Sigmoid colon (tissue), 7 donors: Measurements from ENCODE around the gene CDH22. TPM values are rescaled to one million over a fixed set of nuclear protein-coding genes. Genes with fewer than 3 reads are reported as not detected.

Source experiments
- DNase-seq: peaks from one replicate; pipeline ENCODE4 v3.0.0-alpha.2; 2019
- H3K27ac ChIP-seq, 4 donors: fragments of 200-600 bp; sonication (generic); one replicate each; pipeline ENCODE4 v1.5.1; 2016 to 2019; ENCODE audit warnings: mild to moderate bottlenecking in 1 of 4
- H3K27me3 ChIP-seq, 3 donors: fragments of 200-600 bp; sonication (generic); one replicate each; pipeline ENCODE4 v1.5.1; 2019; ENCODE audit warnings: mild to moderate bottlenecking in 1 of 3
- H3K36me3 ChIP-seq, 4 donors: fragments of 200-600 bp; sonication (generic); one replicate each; pipeline ENCODE4 v1.5.1; 2016 to 2019
- H3K4me1 ChIP-seq, 4 donors: fragments of 200-600 bp; sonication (generic); one replicate each; pipeline ENCODE4 v1.5.1; 2017 to 2019
- H3K4me3 ChIP-seq, 4 donors: fragments of 200-600 bp; sonication (generic); one replicate each; pipeline ENCODE4 v1.5.1; 2017 to 2019; ENCODE audit warnings: mild to moderate bottlenecking in 2 of 4, moderate library complexity in 1 of 4
- H3K9me3 ChIP-seq, 4 donors: fragments of 200-600 bp in 3 of 4; sonication (generic) in 3 of 4; one replicate each; pipeline versions ENCODE4 v1.5.1 to v1.6.1; 2013 to 2019
- CTCF ChIP-seq, 4 experiments: fragments of 450-650 bp in 3 of 4; fragments of 200-600 bp in 1 of 4; IDR thresholded peaks; one replicate each; pipeline ENCODE4 v1.5.1; 2016 to 2019; ENCODE audit warnings: antibody characterized with exemption in 4 of 4, mild to moderate bottlenecking in 3 of 4, moderate library complexity in 2 of 4
- EP300 ChIP-seq, 4 donors: sonication (generic); formaldehyde crosslinking; IDR thresholded peaks; one replicate each; pipeline ENCODE4 v1.6.1; 2017; ENCODE audit warnings: antibody characterized with exemption in 4 of 4
- POLR2A ChIP-seq, 2 donors: fragments of 450-650 bp; IDR thresholded peaks; one replicate each; pipeline ENCODE4 v1.6.1; 2016; ENCODE audit warnings: antibody characterized with exemption in 2 of 2, mild to moderate bottlenecking in 2 of 2, moderate library complexity in 2 of 2
- POLR2AphosphoS5 ChIP-seq, 4 donors: sonication (generic); formaldehyde crosslinking; IDR thresholded peaks; one replicate each; pipeline ENCODE4 v1.6.1; 2017; ENCODE audit warnings: antibody characterized with exemption in 4 of 4
- WGBS, 2 donors: extraction: QIAGEN DNeasy Blood & Tissue Kit; methylation state at CpG; one replicate each; pipeline ENCODE4 v1.1.7; 2013; 5-methylcytosine and 5-hydroxymethylcytosine counted together
- intact Hi-C: fragments of 100-400 bp; cut with DNase I; formaldehyde crosslinking; loops from one replicate; pipeline ENCODE4 v1.15.1; 2023
- polyA plus RNA-seq, 3 donors: library from polyadenylated mRNA; stranded (reverse); fragments of 200-250 nt; gene quantifications; one replicate each; pipeline ENCODE4 v1.2.3, GENCODE V29; 2013
- total RNA-seq, 4 donors: library from RNA; depleted of rRNA; stranded (reverse); fragments of >200 nt; gene quantifications; one replicate each; pipeline ENCODE4 v1.1.0, GENCODE V29; 2016
- donor health status: healthy with polysubstance abuse.
- donor health status: Bipolar disorder and iron deficiency.
- donor health status: healthy.

Gene CDH22
- total and polyA plus RNA-seq, 7 donors: 0.06 to 0.55 (median 0.41) TPM; not detected in 4

- no peaks in the 10 kb centered on the region for H3K9me3 ChIP-seq
- no peak overlapping the region for H3K27ac ChIP-seq
- intact Hi-C loops: no loop called here
- H3K4me3 ChIP-seq: no peak overlapping the region
- TF ChIP-seq POLR2AphosphoS5 (IDR thresholded peaks at IDR 0.05): no peak
- no peak for TF ChIP-seq POLR2A (IDR thresholded peaks at IDR 0.05)
- TF ChIP-seq CTCF (IDR thresholded peaks at IDR 0.05): no peak
- no peak for TF ChIP-seq EP300 (IDR thresholded peaks at IDR 0.05)
- no peak for DNase-seq
- peaks cover 0 to 29% (median 1%) of the 10 kb centered on the region in 4 donors for H3K36me3 ChIP-seq
- H3K27me3 ChIP-seq: no peaks in the 10 kb centered on the region
- 91 to 92% methylated on average over 18 of the region's 18 CpGs for WGBS, 2 donors
- H3K4me1 ChIP-seq: peaks cover 0 to 32% (median 28%) of the 10 kb centered on the region in 4 donors
Observed at GRCh38 chr20:46352370-46352938, 44.2 kb upstream of the CDH22 start.

- TF ChIP-seq CTCF (IDR thresholded peaks at IDR 0.05) (no peak), POLR2AphosphoS5 (IDR thresholded peaks at IDR 0.05) (no peak), POLR2A (IDR thresholded peaks at IDR 0.05) (no peak)
- 94% methylated on average over 7 of the region's 7 CpGs for WGBS, 2 donors
- Histone ChIP-seq H3K4me1 (peaks cover 0 to 23% (median 19%) of the 10 kb centered on the region in 4 donors), H3K36me3 (peaks cover 0 to 29% (median 1%) of the 10 kb centered on the region in 4 donors), H3K27me3 (no peaks in the 10 kb centered on the region), H3K4me3 (no peak overlapping the region), H3K27ac (no peak overlapping the region), H3K9me3 (no peaks in the 10 kb centered on the region)
- intact Hi-C loops: no loop called here
- DNase-seq: no peak
Observed at GRCh38 chr20:46351357-46352058, 43.2 kb upstream of the CDH22 start.

GRCh38 chr20:46350986-46351267 lies 42.6 kb upstream of the CDH22 start:
- TF ChIP-seq POLR2A (IDR thresholded peaks at IDR 0.05) (no peak), POLR2AphosphoS5 (IDR thresholded peaks at IDR 0.05) (no peak), CTCF (IDR thresholded peaks at IDR 0.05) (no peak), EP300 (IDR thresholded peaks at IDR 0.05) (no peak)
- DNase-seq: no peak
- intact Hi-C loops: no loop called here
- Histone ChIP-seq H3K27me3 (no peaks in the 10 kb centered on the region), H3K27ac (no peak overlapping the region), H3K4me3 (no peak overlapping the region), H3K9me3 (no peaks in the 10 kb centered on the region), H3K4me1 (peaks cover 0 to 18% (median 16%) of the 10 kb centered on the region in 4 donors), H3K36me3 (peaks cover 0 to 29% (median 1%) of the 10 kb centered on the region in 4 donors)
- 90 to 95% methylated on average over 8 of the region's 8 CpGs for WGBS, 2 donors

GRCh38 chr20:46350201-46350985 lies 42.1 kb upstream of the CDH22 start:
- DNase-seq: no peak
- H3K4me1 ChIP-seq: peaks cover 0 to 18% (median 15%) of the 10 kb centered on the region in 4 donors
- intact Hi-C loops: no loop called here
- WGBS, 2 donors: 62 to 71% methylated on average over 13 of the region's 13 CpGs
- TF ChIP-seq POLR2A (IDR thresholded peaks at IDR 0.05) (no peak), POLR2AphosphoS5 (IDR thresholded peaks at IDR 0.05) (no peak), EP300 (IDR thresholded peaks at IDR 0.05) (no peak), CTCF (IDR thresholded peaks at IDR 0.05) (no peak)
- H3K9me3 ChIP-seq: no peaks in the 10 kb centered on the region
- no peak overlapping the region for H3K27ac ChIP-seq
- H3K27me3 ChIP-seq: no peaks in the 10 kb centered on the region
- no peak overlapping the region for H3K4me3 ChIP-seq
- H3K36me3 ChIP-seq: peaks cover 0 to 29% (median 1%) of the 10 kb centered on the region in 4 donors
